Endothelial cell of umbilical vein (primary cell): ENCODE data around the gene HNRNPC. TPM values are rescaled to one million over a fixed set of nuclear protein-coding genes. Genes with fewer than 3 reads are reported as not detected.

Source experiments
- BruUV-seq: library from RNA; stranded (reverse); fragments of 400-500 nt; replicated peaks from 2 replicates; lab custom pipeline; 2021; lab: Mats Ljungman, UMichigan
- CTCF ChIA-PET: fragments of 300-600, 350-600 bp; sonication (Branson Sonifier 250); formaldehyde crosslinking; loops from one replicate; lab custom pipeline; 2021; ENCODE audit warnings: antibody characterized with exemption, inconsistent platforms; lab: Charles Lee
- POLR2A ChIA-PET: fragments of 300-600, 350-600 bp; sonication (Branson Sonifier 250); formaldehyde crosslinking; loops from one replicate; lab custom pipeline; 2021; ENCODE audit warnings: antibody characterized with exemption, inconsistent platforms; lab: Charles Lee
- DNase-seq: peaks from one replicate; pipeline ENCODE4 v3.0.0-alpha.2; 2011; ENCODE audit warnings: low read depth, low spot score
- FAIRE-seq: peaks from 2 replicates; lab custom pipeline; 2011; peaks lifted over from hg19 to GRCh38; lab: Jason Lieb, UNC
- H2AFZ ChIP-seq: 2 replicates; pipeline ENCODE4 v1.6.0; 2012; ENCODE audit warnings: low read depth, low read length, control low read depth, inconsistent platforms
- H3K27ac ChIP-seq: 2 replicates; pipeline ENCODE4 v1.5.1; 2011; ENCODE audit warnings: low read depth, mild to moderate bottlenecking, control low read depth, low read length, moderate library complexity; ENCODE audit not compliant: insufficient read depth
- H3K27me3 ChIP-seq, 2 experiments: 2 replicates each; pipeline versions ENCODE4 v1.6.0 to v1.6.1; 2011; ENCODE audit warnings: low read length in 2 of 2, mixed read lengths in 1 of 2; ENCODE audit not compliant: control insufficient read depth in 2 of 2, insufficient read depth in 2 of 2
- H3K36me3 ChIP-seq, 2 experiments: 2 replicates in 1 of 2; 3 replicates in 1 of 2; pipeline ENCODE4 v1.5.1; 2011; ENCODE audit warnings: low read length in 2 of 2, mild to moderate bottlenecking in 1 of 2, moderate library complexity in 1 of 2; ENCODE audit not compliant: control insufficient read depth in 2 of 2, insufficient read depth in 2 of 2; ENCODE audit errors: extremely low read depth in 1 of 2
- H3K4me1 ChIP-seq: 3 replicates; pipeline ENCODE4 v1.5.1; 2011; ENCODE audit warnings: mild to moderate bottlenecking, low read length; ENCODE audit not compliant: control insufficient read depth, insufficient read depth; ENCODE audit errors: extremely low read depth
- H3K4me2 ChIP-seq: 2 replicates; pipeline ENCODE4 v1.6.1; 2011; ENCODE audit warnings: low read length, control low read depth, mixed read lengths; ENCODE audit not compliant: insufficient read depth
- H3K4me3 ChIP-seq, 3 experiments: fragments of 200-600 bp in 1 of 3; sonication (generic), shearing (Covaris generic) in 1 of 3; replicated peaks in 1 of 3; 2 replicates each; pipeline ENCODE4 v1.5.1; 2011 to 2016; ENCODE audit warnings: control low read depth in 3 of 3, low read length in 3 of 3, mild to moderate bottlenecking in 2 of 3, inconsistent platforms in 1 of 3, low read depth in 1 of 3, moderate library complexity in 1 of 3; ENCODE audit not compliant: insufficient read depth in 1 of 3
- H3K79me2 ChIP-seq: 2 replicates; pipeline ENCODE4 v1.6.0; 2012; ENCODE audit warnings: low read length, inconsistent platforms; ENCODE audit not compliant: control insufficient read depth, insufficient read depth
- H3K9ac ChIP-seq: replicated peaks from 2 replicates; pipeline ENCODE3; 2011; ENCODE audit warnings: low read length, control low read depth; ENCODE audit not compliant: insufficient read depth; ENCODE audit errors: extremely low read depth
- H3K9me1 ChIP-seq: replicated peaks from 3 replicates; pipeline ENCODE4 v1.6.0; 2011; ENCODE audit warnings: mild to moderate bottlenecking, low read length; ENCODE audit not compliant: control insufficient read depth, insufficient read depth; ENCODE audit errors: extremely low read depth
- H3K9me3 ChIP-seq: replicated peaks from 2 replicates; pipeline ENCODE4 v1.5.1; 2012; ENCODE audit warnings: low read length, inconsistent platforms; ENCODE audit not compliant: control insufficient read depth, insufficient read depth
- H4K20me1 ChIP-seq: replicated peaks from 2 replicates; pipeline ENCODE3; 2011; ENCODE audit warnings: mild to moderate bottlenecking, low read length; ENCODE audit not compliant: control insufficient read depth, insufficient read depth; ENCODE audit errors: extremely low read depth
- CTCF ChIP-seq, 2 donors: IDR thresholded peaks; 1 replicate in 1 of 2; 2 replicates in 1 of 2; pipeline ENCODE4 v1.5.1; 2011; ENCODE audit warnings: low read length in 2 of 2, mild to moderate bottlenecking in 2 of 2, moderate library complexity in 2 of 2, control low read depth in 1 of 2, inconsistent platforms in 1 of 2, low read depth in 1 of 2; ENCODE audit not compliant: insufficient read depth in 1 of 2; ENCODE audit errors: extremely low read depth in 1 of 2
- EZH2 ChIP-seq: IDR thresholded peaks from 2 replicates; pipeline ENCODE4 v1.6.1; 2012; ENCODE audit warnings: borderline replicate concordance, low read depth, mild to moderate bottlenecking, moderate library complexity, low read length, inconsistent platforms; ENCODE audit not compliant: severe bottlenecking
- FOS ChIP-seq: IDR thresholded peaks from 2 replicates; pipeline ENCODE4 v1.6.1; 2011; ENCODE audit warnings: mild to moderate bottlenecking, low read length, moderate library complexity, borderline replicate concordance; ENCODE audit not compliant: insufficient read depth
- GATA2 ChIP-seq: IDR thresholded peaks from 2 replicates; pipeline ENCODE4 v1.7.0; 2011; ENCODE audit warnings: low read depth, mild to moderate bottlenecking, moderate library complexity, mixed read lengths, low read length; ENCODE audit not compliant: insufficient read length, insufficient read depth
- JUN ChIP-seq: IDR thresholded peaks from 2 replicates; pipeline ENCODE4 v1.6.1; 2011; ENCODE audit warnings: borderline replicate concordance, low read depth; ENCODE audit not compliant: insufficient read length, insufficient read depth
- MYC ChIP-seq: IDR thresholded peaks from one replicate; pipeline ENCODE4 v1.6.1; 2011; ENCODE audit warnings: mild to moderate bottlenecking, low read depth, low read length
- POLR2A ChIP-seq: IDR thresholded peaks from 2 replicates; pipeline ENCODE4 v1.6.1; 2012; ENCODE audit warnings: low read depth, mild to moderate bottlenecking, control low read depth, low read length
- POLR2AphosphoS5 ChIP-seq: IDR thresholded peaks from 2 replicates; pipeline ENCODE4 v1.6.1; 2012; ENCODE audit warnings: low read depth, mild to moderate bottlenecking, control low read depth, low read length, moderate library complexity; ENCODE audit not compliant: insufficient read depth
- dilution Hi-C: fragments of 300-500 bp; cut with MboI; formaldehyde crosslinking; loops from one replicate; pipeline ENCODE4 v1.15.0; 2019; ENCODE audit warnings: low sequenced_read_pairs; ENCODE audit not compliant: extremely low pct_ligation_motif_present
- intact Hi-C: fragments of 100-400 bp; cut with micrococcal nuclease; formaldehyde crosslinking; loops from one replicate; pipeline ENCODE4 v1.10.0; 2022
- polyA plus RNA-seq, 4 experiments: library from polyadenylated mRNA; depleted of rRNA in 3 of 4; stranded (reverse) in 3 of 4; unstranded in 1 of 4; fragments of >200 nt; gene quantifications; 2 replicates each; pipeline versions ENCODE4 v1.2.1 to v1.2.3, GENCODE V29; 2011 to 2012; ENCODE audit warnings: missing spikeins in 1 of 4
- total RNA-seq: library from RNA; stranded (reverse); gene quantifications from 2 replicates; pipeline ENCODE4 v1.2.3, GENCODE V29; 2021
- TF ChIP-seq, protein P1 (sequence below): IDR thresholded peaks from 2 replicates; pipeline ENCODE4 v1.6.1; 2011; ENCODE audit not compliant: insufficient read depth, insufficient read length

The HNRNPC gene
- total and polyA plus RNA-seq, 2 donors (not counting 3 experiments of a cell fraction or from before 2014, with no cell fraction given) = 531 to 674 TPM

GRCh38 chr14:21313512-21313911 lies 44.3 kb upstream of the HNRNPC start:
- Histone ChIP-seq H3K4me2 (no peak overlapping the region), H3K9me3 (no peaks in the 10 kb centered on the region), H3K9me1 (no peaks in the 10 kb centered on the region), H3K4me3 (no peak overlapping the region), H3K27ac (no peak overlapping the region), H3K4me1 (no peaks in the 10 kb centered on the region), H2AFZ (no peak overlapping the region), H3K9ac (no peak overlapping the region), H4K20me1 (no peaks in the 10 kb centered on the region), H3K36me3 (no peaks in the 10 kb centered on the region), H3K27me3 (peaks cover 6 to 8% of the 10 kb centered on the region in 2 experiments), H3K79me2 (no peaks in the 10 kb centered on the region)
- ChIA-PET CTCF (no interaction called here), POLR2A (no interaction called here)
- intact Hi-C loops = no loop called here
- DNase-seq = no peak
- dilution Hi-C loops = no loop called here
- TF ChIP-seq JUN (no peak), GATA2 (no peak), FOS (no peak), EZH2 (no peak), MYC (no peak), CTCF (IDR thresholded peaks at IDR 0.05; ENCODE audit: extremely low read depth in 1 of 2, insufficient read depth in 1 of 2, low read depth in 1 of 2, low read length in 2 of 2) (no peak), POLR2A (no peak), POLR2AphosphoS5 (no peak)
- TF ChIP-seq, protein P1, sequence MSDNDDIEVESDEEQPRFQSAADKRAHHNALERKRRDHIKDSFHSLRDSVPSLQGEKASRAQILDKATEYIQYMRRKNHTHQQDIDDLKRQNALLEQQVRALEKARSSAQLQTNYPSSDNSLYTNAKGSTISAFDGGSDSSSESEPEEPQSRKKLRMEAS = no peak
- BruUV-seq = no TSS peak
- FAIRE-seq = no peak
